ENCODE results near the gene UBL4A. TPM values are rescaled to one million over a fixed set of nuclear protein-coding genes. Genes with fewer than 3 reads are reported as not detected.
A peak's percentile ranks its signal among the peaks of the same experiment; 100 is the strongest.

Gene UBL4A
- total and polyA plus RNA-seq, 2 of the 13 experiments (the other 11 are each of a cell fraction or from before 2014, with no cell fraction given), result 16.8 to 25.5 TPM

GRCh38 chrX:154477891-154478477 lies 8.4 kb downstream of the UBL4A start:
- ATAC-seq (no peak), DNase-seq (ENCODE audit: low spot score) (no peak), FAIRE-seq (no peak)
- peak overlapping the region; percentile 43; the same call in 1 of the 2 replicates for H3K9ac ChIP-seq (ENCODE audit: insufficient read depth, low read depth, low read length)
- no TSS peak for BruUV-seq (replicated peaks)
- no peak overlapping the region for H2AFZ ChIP-seq (ENCODE audit: low read length)
- ChIA-PET CTCF (ENCODE audit: low intra/inter-chr PET ratio, low total read pairs) (no interaction called here), POLR2A (interaction anchor here (0.8 to 1.3 kb wide), 5 partner anchors 12 to 108 kb away, joined by 4 to 11 read pairs (median 7); partner anchors contain the start of genes FAM3A, RPL10 and SLC10A3)
- no peaks in the 10 kb centered on the region for H3K27me3 ChIP-seq (ENCODE audit: control insufficient read depth in 1 of 2, insufficient read depth in 2 of 2, low read length in 2 of 2)
- no peaks in the 10 kb centered on the region for H3K36me3 ChIP-seq (replicated peaks in 1 of 2; ENCODE audit: control insufficient read depth in 1 of 2, insufficient read depth in 2 of 2, low read length in 2 of 2)
- H3K27ac ChIP-seq (ENCODE audit: extremely low read length, insufficient read depth, low read length), result no peak overlapping the region
- TF ChIP-seq AGO2 (optimal IDR thresholded peaks at IDR 0.05; ENCODE audit: low read depth, low read length), result peak; percentile 52
- TF ChIP-seq TEF (CRISPR knock-in tag; IDR thresholded peaks at IDR 0.05), result no peak
- no peak for TF ChIP-seq IRX3 (CRISPR knock-in tag; IDR thresholded peaks at IDR 0.05; ENCODE audit: borderline replicate concordance, low read depth)
- no peak for TF ChIP-seq ZNF354B (CRISPR knock-in tag; IDR thresholded peaks at IDR 0.05)
- in situ Hi-C loops (cut with HindIII; ENCODE audit: extremely low pct_ligation_motif_present, low pct_unique_long_range_greater_than_20kb), result no loop called here
- peaks cover 8% of the 10 kb centered on the region for H3K4me1 ChIP-seq (ENCODE audit: insufficient read depth, low read length)
- H3K4me3 ChIP-seq (replicated peaks in 1 of 3; ENCODE audit: insufficient read depth in 1 of 3, low read depth in 2 of 3, low read length in 3 of 3), result peak overlapping the region; percentile 12 to 60 (median 57); a peak in 4 of 6 replicates
- intact Hi-C loops (cut with micrococcal nuclease; ENCODE audit: unreplicated experiment), result no loop called here
- peak overlapping the region; percentile 80 for H3K4me2 ChIP-seq (ENCODE audit: low read depth, low read length)
- H4K20me1 ChIP-seq (ENCODE audit: insufficient read depth, low read length), result no peaks in the 10 kb centered on the region
- H3K9me3 ChIP-seq (ENCODE audit: low read length), result no peaks in the 10 kb centered on the region
- H3K79me2 ChIP-seq (ENCODE audit: insufficient read depth, low read length), result no peaks in the 10 kb centered on the region
- 94% methylated on average over 11 of the region's 24 CpGs for WGBS (ENCODE audit: low lambda C conversion rate)

- POLR2A ChIA-PET, result no interaction called here
- TF ChIP-seq ZBTB37 (CRISPR knock-in tag; IDR thresholded peaks at IDR 0.05) (no peak), ZFP1 (CRISPR knock-in tag; IDR thresholded peaks at IDR 0.05) (no peak), PCBP1 (IDR thresholded peaks at IDR 0.05; ENCODE audit: borderline replicate concordance, low read depth, low read length) (no peak), PHF20 (CRISPR knock-in tag; IDR thresholded peaks at IDR 0.05) (no peak), ATM (IDR thresholded peaks at IDR 0.05; ENCODE audit: borderline replicate concordance) (no peak), ZNF101 (CRISPR knock-in tag; IDR thresholded peaks at IDR 0.05; ENCODE audit: borderline replicate concordance, low read depth) (no peak), ZNF367 (CRISPR knock-in tag; IDR thresholded peaks at IDR 0.05; ENCODE audit: borderline replicate concordance) (no peak), TBP (CRISPR knock-in tag; IDR thresholded peaks at IDR 0.05) (no peak), ZNF766 (CRISPR knock-in tag; IDR thresholded peaks at IDR 0.05; ENCODE audit: borderline replicate concordance) (no peak), ZBTB20 (CRISPR knock-in tag; IDR thresholded peaks at IDR 0.05; ENCODE audit: borderline replicate concordance, low read depth) (no peak), ZNF564 (CRISPR knock-in tag; IDR thresholded peaks at IDR 0.05) (no peak), FOXA1 (IDR thresholded peaks at IDR 0.05) (no peak), FOXA1 (CRISPR knock-in tag; IDR thresholded peaks at IDR 0.05) (no peak), GZF1 (CRISPR knock-in tag; IDR thresholded peaks at IDR 0.05) (no peak), NFE2 (CRISPR knock-in tag; IDR thresholded peaks at IDR 0.05) (no peak)
Measured at GRCh38 chrX:154476821-154477220, 9.6 kb downstream of the UBL4A start.

More at GRCh38 chrX:154476821-154477220, 9.6 kb downstream of the UBL4A start:
- in situ Hi-C loops (cut with HindIII; ENCODE audit: extremely low pct_ligation_motif_present, low pct_unique_long_range_greater_than_20kb), result no loop called here
- Histone ChIP-seq H3K27me3 (ENCODE audit: control insufficient read depth in 1 of 2, insufficient read depth in 2 of 2, low read length in 2 of 2) (no peaks in the 10 kb centered on the region), H4K20me1 (ENCODE audit: insufficient read depth, low read length) (no peaks in the 10 kb centered on the region), H3K27ac (ENCODE audit: extremely low read length, insufficient read depth, low read length) (no peak overlapping the region), H3K9me3 (ENCODE audit: low read length) (no peaks in the 10 kb centered on the region), H2AFZ (ENCODE audit: low read length) (no peak overlapping the region), H3K9ac (ENCODE audit: insufficient read depth, low read depth, low read length) (no peak overlapping the region), H3K4me3 (replicated peaks in 1 of 3; ENCODE audit: insufficient read depth in 1 of 3, low read depth in 2 of 3, low read length in 3 of 3) (no peak overlapping the region), H3K79me2 (ENCODE audit: insufficient read depth, low read length) (no peaks in the 10 kb centered on the region), H3K4me1 (ENCODE audit: insufficient read depth, low read length) (peaks cover 15% of the 10 kb centered on the region), H3K36me3 (replicated peaks in 1 of 2; ENCODE audit: control insufficient read depth in 1 of 2, insufficient read depth in 2 of 2, low read length in 2 of 2) (no peaks in the 10 kb centered on the region), H3K4me2 (ENCODE audit: low read depth, low read length) (no peak overlapping the region)
- ATAC-seq (no peak), DNase-seq (ENCODE audit: low spot score) (no peak), FAIRE-seq (no peak)
- WGBS (ENCODE audit: low lambda C conversion rate), result 88% methylated on average over 7 of the region's 8 CpGs
- BruUV-seq (replicated peaks), result no TSS peak
- CTCF ChIA-PET (ENCODE audit: low intra/inter-chr PET ratio, low total read pairs), result no interaction called here
- intact Hi-C loops (cut with micrococcal nuclease; ENCODE audit: unreplicated experiment), result no loop called here
